Left kidney (tissue), 2 donors: ENCODE data around the gene EYA2. TPM values are rescaled to one million over a fixed set of nuclear protein-coding genes. Genes with fewer than 3 reads are reported as not detected.
A peak's percentile ranks its signal among the peaks of the same experiment; 100 is the strongest.
"Not testable (repeated sequence)": the region's sequence is repeated elsewhere in the genome, so short reads cannot be mapped to it uniquely, and the experiment has no call there.

Experiments
- DNase-seq: peaks from one replicate; pipeline ENCODE4 v3.0.0-alpha.2; 2013
- polyA plus RNA-seq: library from polyadenylated mRNA; unstranded; fragments of 120-200 nt; gene quantifications from one replicate; pipeline ENCODE4 v1.2.1, GENCODE V29; 2013; ENCODE audit not compliant: insufficient read length

The EYA2 gene
- polyA plus RNA-seq, 1 donor, result 0.52 TPM

DNA sequence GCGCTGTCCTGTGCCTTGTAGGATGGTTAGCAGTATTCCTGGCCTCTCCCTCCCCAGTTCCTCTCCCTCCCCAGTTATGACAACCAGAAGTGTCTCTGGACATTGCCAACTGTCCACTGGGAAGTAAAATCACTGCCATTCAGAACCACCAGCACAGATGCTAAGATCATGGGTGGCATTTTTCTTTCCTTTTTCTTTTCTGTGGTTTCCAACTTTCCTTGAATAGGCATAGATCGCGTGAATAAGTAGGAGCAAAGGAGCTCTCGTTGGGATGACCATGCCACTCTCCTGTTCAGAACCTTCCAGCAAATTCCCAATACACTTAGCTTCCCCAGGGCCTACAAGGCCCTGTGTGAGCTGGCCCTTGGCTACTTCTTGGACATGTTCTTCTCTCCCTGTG, 59.0 kb downstream of the EYA2 start:
- DNase-seq, result no peak

GRCh38 chr20:46954490-46955038, 59.9 kb downstream of the EYA2 start:
- DNase-seq, result no peak

- DNase-seq, result no peak
These were observed 61.2 kb downstream of the EYA2 start for GRCh38 chr20:46955601-46956556.

DNA sequence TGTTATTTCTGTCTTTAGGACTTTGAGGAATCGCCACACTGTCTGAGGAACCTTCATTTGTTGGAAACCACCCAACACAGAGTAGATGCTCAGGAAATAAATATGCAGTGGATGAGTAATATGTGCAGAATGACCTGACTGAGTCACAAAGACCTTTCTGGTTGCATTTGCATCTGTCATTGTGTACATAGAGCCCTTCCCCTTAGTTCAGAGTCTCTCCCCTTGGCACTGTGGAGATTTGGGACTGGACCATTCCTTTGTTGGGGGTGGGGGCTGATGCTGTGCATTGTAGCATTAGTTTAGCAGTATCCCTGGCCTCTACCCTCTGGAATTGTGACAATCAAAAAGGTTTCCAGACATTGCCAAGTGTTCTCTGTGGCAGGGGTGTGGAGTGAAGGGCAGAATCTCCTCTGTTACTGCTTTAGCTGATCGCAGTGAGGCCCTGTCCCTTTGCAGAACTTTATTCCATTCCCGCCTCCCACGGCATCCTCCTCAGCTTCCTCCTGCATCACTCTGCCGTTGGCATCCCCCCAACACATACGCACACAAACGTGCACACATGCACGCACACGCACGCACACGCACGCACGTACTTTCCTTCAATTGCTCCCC, 64.5 kb downstream of the EYA2 start:
- no peak for DNase-seq

DNA sequence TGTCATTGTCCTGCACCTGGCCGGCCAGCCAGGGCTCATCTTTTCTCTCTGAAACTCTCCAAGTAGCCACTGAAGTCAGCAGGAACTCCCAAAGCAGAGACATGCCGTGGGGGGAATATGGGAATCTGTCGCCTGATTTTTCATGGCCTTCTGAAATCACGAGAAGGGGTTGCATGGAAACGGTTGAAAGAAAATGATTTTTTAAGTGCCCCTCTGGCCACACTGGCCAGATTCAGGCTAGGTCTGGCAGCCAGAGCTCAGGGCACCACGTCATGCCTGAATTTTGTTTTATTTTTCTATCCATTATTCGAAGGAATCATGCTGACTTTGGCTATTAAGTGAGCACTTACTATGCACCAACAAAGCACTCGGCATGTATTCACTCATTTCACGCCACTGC, 65.2 kb downstream of the EYA2 start:
- DNase-seq, result no peak

DNA sequence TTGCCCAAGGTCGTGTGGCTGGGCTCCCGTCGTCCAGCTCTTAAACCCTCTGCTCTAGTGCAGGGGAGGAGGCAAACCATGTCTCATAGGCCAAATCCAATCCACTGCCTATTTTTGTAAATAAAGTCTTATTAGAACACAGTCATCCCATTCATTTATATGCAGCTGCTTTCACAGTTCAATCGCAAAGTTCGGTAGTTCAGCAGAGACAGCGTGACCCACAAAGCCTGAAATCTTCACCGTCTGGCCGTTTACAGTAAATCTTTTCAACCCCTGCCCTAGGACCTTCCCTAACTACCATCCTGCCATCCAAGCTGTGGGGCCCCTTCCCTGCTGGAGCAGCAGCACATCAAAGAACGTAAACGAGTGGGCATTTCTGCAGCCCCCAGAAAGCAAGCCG, 65.9 kb downstream of the EYA2 start:
- no peak for DNase-seq

GRCh38 chr20:46961968-46962367, 67.3 kb downstream of the EYA2 start:
- DNase-seq, result not testable (repeated sequence)

GRCh38 chr20:46962452-46963195, 68.0 kb downstream of the EYA2 start:
- DNase-seq, result no peak

- no peak for DNase-seq
These were observed 68.5 kb downstream of the EYA2 start for GRCh38 chr20:46963196-46963529.

DNA sequence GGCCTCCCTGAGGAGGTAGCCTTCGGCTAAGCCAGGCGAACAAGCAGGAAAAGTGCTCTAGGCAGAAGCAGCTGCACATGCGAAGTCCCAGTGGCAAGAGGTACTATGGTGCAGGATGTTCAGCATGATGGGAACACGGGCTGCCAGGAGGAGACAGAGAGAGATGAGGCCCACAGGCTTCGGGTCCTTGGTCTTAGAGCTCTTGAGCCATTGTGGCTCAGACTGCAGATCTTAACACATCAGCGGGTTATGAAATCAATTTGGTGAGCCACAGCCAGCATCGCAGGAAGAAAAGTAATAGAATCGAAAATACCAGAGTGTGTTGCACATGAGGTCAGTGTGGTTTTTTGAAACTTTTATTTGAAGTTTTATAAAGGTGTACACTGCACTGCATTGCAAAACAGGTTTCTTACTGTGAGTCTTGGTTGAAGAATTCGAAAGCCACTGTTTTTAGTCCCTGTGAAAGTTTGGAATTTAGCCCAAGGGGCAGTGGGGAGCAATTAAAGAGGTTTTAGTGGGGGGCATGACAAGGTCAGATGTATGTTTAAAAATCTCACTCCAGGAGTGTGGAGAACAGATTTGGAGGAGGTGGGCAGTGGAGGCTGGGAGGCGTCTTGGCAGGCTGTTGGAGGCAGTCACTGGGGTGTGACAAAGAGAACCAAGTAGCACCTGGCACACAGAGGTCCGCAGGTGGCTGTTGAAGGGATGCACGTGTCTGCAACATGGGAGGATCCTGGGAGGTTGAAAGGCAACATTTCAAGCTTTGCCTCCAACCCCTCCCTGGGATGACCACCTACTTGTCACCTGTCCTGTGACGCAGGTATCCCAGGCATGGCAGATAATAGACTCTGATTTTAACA, 69.3 kb downstream of the EYA2 start:
- peak; percentile 22 for DNase-seq

GRCh38 chr20:46964618-46965455, 70.2 kb downstream of the EYA2 start:
- DNase-seq, result no peak

DNA sequence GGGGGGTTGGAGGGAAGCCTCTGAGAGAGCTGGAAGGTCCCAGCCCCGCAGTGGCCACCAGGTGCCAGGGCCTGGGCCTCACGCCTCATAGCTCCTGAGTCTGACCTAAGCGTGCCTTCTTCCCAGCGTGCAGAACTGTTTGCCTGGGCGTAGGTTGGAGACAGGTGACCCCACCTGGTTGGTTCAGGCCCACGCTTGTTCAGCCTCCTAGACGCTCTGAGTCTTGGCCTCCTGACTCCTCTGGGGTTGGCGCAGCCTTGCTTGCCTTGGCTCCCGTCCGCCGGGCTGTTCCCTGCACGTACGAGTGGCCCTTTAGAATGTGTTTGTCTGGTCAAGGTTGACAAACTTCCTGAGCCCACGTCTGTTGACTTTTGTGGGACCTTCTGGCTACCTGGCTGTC, 70.8 kb downstream of the EYA2 start:
- no peak for DNase-seq

DNA sequence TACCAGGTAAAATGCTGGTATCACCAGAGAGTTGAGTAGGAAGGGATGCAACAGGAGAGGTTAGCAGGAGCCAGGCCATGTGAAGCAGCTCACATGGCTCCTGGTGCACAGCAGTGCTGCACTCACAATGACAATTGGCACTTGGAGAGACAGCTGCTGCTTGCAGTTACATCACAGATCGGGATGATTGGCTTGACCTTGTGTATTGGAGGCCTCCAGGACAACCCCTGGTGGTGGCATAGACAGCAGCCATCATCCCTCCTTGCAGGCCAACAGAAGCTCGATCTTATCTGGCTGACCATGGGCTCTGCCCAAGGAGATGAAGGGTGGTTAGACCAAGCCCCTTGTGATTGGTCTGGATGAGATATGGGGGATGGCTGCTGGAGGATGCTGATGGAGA, 73.0 kb downstream of the EYA2 start:
- DNase-seq, result no peak

DNA sequence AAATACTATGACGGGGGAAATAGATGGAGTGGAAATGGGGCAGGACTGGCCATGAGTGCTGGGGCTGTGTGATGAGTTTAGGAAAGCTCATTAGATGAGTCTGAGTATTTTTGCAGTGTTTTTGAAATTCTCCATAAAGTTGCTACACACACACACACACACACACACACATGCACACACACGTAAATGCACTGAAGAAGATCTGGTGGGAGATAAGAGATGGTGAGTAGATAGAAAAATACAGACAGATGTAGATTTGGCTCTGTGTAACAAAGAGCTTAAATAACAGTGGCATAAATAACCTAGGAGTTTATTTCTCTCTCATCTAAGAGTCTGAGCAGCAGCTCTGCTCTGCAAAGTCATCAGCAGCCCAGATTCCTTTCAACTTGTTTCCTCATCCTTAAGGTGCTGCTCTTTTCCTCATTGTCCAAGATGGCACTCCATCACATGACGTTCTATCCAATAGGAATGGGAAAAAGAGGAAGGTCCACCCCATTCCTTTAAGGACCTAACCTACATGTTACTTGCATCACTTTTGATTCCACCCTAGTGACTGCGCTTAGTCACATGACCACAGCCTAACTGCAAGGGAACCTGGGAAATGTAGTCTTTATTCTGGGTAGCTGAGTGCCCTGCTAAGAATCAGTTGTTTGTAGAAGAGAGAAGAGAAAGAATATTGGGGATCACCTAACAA, 76.4 kb downstream of the EYA2 start:
- no peak for DNase-seq

GRCh38 chr20:46973766-46974165, 79.1 kb downstream of the EYA2 start:
- DNase-seq, result no peak

GRCh38 chr20:46974669-46975434, 80.2 kb downstream of the EYA2 start:
- DNase-seq, result no peak

- no peak for DNase-seq
These were observed 81.3 kb downstream of the EYA2 start for GRCh38 chr20:46975976-46976375.

DNA sequence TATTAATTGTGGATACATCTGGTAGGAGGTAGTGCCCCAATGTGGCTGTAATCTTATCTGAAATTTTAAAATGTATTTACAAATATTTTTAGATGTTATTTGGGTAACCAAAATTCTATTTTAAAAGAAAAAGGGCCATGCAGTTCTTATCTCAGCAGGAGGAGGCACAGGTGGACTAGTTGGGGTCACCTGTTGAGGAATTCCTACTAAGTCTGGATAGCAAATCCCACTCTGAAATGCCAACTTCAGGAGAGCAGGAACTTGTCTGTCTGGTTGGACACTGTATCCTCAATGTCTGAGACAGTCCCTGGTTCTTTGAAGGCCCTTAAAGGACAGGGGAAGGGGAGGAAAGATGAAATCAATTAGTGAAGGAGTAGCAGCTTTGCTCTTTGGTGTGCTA, 82.6 kb downstream of the EYA2 start:
- no peak for DNase-seq

- no peak for DNase-seq
These were observed 83.4 kb downstream of the EYA2 start for GRCh38 chr20:46977909-46978588.
